Measurements from ENCODE around the gene APEH.

- TF ChIP-seq CTCF (conservative IDR thresholded peaks at IDR 0.05; ENCODE audit: low read length) (no peak), EZH2phosphoT487 (IDR thresholded peaks at IDR 0.05; ENCODE audit: borderline replicate concordance) (no peak)
Observed at GRCh38 chr3:49699281-49699979, 25.3 kb downstream of the APEH start.
